ENCODE data around the gene CDKN2B-AS1.

Gene CDKN2B-AS1

GRCh38 chr9:22098643-22099332, 104.2 kb downstream of the CDKN2B-AS1 start:
- no peak for DNase-seq

GRCh38 chr9:22100626-22101025, 106.0 kb downstream of the CDKN2B-AS1 start:
- DNase-seq = no peak

GRCh38 chr9:22102146-22103053, 107.8 kb downstream of the CDKN2B-AS1 start:
- no peak for DNase-seq

- DNase-seq = no peak
These were observed 109.3 kb downstream of the CDKN2B-AS1 start for GRCh38 chr9:22103685-22104575.

- DNase-seq = no peak
These were observed 110.6 kb downstream of the CDKN2B-AS1 start for GRCh38 chr9:22105005-22105722.

GRCh38 chr9:22107202-22108045, 112.8 kb downstream of the CDKN2B-AS1 start:
- DNase-seq = no peak

- no peak for DNase-seq
These were observed 114.2 kb downstream of the CDKN2B-AS1 start for GRCh38 chr9:22108581-22109370.

- DNase-seq = no peak
These were observed 116.8 kb downstream of the CDKN2B-AS1 start for GRCh38 chr9:22111176-22111953.

GRCh38 chr9:22111954-22112247, 117.3 kb downstream of the CDKN2B-AS1 start:
- DNase-seq = no peak

GRCh38 chr9:22112870-22113821, 118.6 kb downstream of the CDKN2B-AS1 start:
- DNase-seq = no peak

- no peak for DNase-seq
These were observed 120.4 kb downstream of the CDKN2B-AS1 start for GRCh38 chr9:22114956-22115355.

GRCh38 chr9:22116758-22117157, 122.2 kb downstream of the CDKN2B-AS1 start:
- DNase-seq = no peak

- no peak for DNase-seq
These were observed 123.2 kb downstream of the CDKN2B-AS1 start for GRCh38 chr9:22117511-22118384.

GRCh38 chr9:22118810-22119521, 124.4 kb downstream of the CDKN2B-AS1 start:
- DNase-seq = no peak

GRCh38 chr9:22119522-22120158, 125.0 kb downstream of the CDKN2B-AS1 start:
- no peak for DNase-seq

GRCh38 chr9:22120159-22120549, 125.6 kb downstream of the CDKN2B-AS1 start:
- DNase-seq = no peak
